H1 (cell line): ENCODE measurements around the gene PLK4.

Experiments used
- CHD2 ChIP-seq: IDR thresholded peaks from 2 replicates; pipeline ENCODE4 v1.6.1; 2012; ENCODE audit warnings: low read length, improper control_type of control experiment
- EP300 ChIP-seq, 2 experiments: IDR thresholded peaks; 1 replicate in 1 of 2; 2 replicates in 1 of 2; pipeline ENCODE4 v1.6.1; 2011 to 2012; ENCODE audit warnings: low read depth in 2 of 2, low read length in 2 of 2, mild to moderate bottlenecking in 2 of 2, borderline replicate concordance in 1 of 2, inconsistent platforms in 1 of 2, moderate library complexity in 1 of 2
- GABPA ChIP-seq: IDR thresholded peaks from 2 replicates; pipeline ENCODE4 v1.6.1; 2011; ENCODE audit warnings: mild to moderate bottlenecking, low read length, moderate library complexity, borderline replicate concordance; ENCODE audit not compliant: insufficient read depth
- JUN ChIP-seq: IDR thresholded peaks from 2 replicates; pipeline ENCODE4 v1.6.1; 2011; ENCODE audit warnings: low read depth, mild to moderate bottlenecking, improper control_type of control experiment, low read length
- JUND ChIP-seq: IDR thresholded peaks from 2 replicates; pipeline ENCODE4 v1.6.1; 2011; ENCODE audit warnings: mild to moderate bottlenecking, improper control_type of control experiment, low read length
- POLR2A ChIP-seq, 2 experiments: IDR thresholded peaks; 1 replicate in 1 of 2; 2 replicates in 1 of 2; pipeline ENCODE4 v1.6.1; 2011; ENCODE audit warnings: low read depth in 2 of 2, low read length in 2 of 2, mild to moderate bottlenecking in 2 of 2; ENCODE audit errors: control extremely low read depth in 1 of 2
- SP1 ChIP-seq: IDR thresholded peaks from 2 replicates; pipeline ENCODE4 v1.6.1; 2011; ENCODE audit warnings: low read depth, low read length
- TCF12 ChIP-seq: IDR thresholded peaks from 2 replicates; pipeline ENCODE4 v1.6.1; 2011; ENCODE audit warnings: low read depth, mild to moderate bottlenecking, low read length
- TF ChIP-seq, protein P1 (sequence below): IDR thresholded peaks from 2 replicates; pipeline ENCODE4 v1.6.1; 2012; ENCODE audit warnings: inconsistent platforms
- TF ChIP-seq, protein P2 (sequence below), 3 experiments: IDR thresholded peaks; 1 replicate in 2 of 3; 2 replicates in 1 of 3; pipeline versions ENCODE4 v1.5.1 to v1.6.1; 2011; ENCODE audit warnings: low read length in 3 of 3, mild to moderate bottlenecking in 3 of 3, inconsistent platforms in 2 of 3, low read depth in 1 of 3, moderate library complexity in 1 of 3; ENCODE audit not compliant: insufficient read depth in 1 of 3; ENCODE audit errors: control extremely low read depth in 1 of 3

DNA sequence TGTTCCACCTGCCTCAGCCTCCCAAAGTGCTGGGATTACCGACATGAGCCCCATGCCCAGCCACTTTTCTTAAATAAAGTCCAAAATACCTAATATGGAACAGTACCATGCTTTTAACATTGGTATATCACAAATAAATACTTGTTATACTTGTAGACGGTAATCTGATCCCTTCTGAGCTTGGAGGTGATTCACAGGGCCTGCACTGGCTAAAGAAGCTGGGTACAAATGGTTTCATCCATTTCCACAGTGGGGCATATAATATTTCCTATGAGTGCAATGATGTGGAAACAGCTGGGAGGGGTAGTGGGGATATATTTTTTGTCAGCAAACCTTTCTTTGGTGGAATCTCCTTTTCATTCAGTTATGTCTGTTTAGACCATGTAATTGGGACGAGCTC is 35.8 kb downstream of the PLK4 start:
- TF ChIP-seq, protein P1, sequence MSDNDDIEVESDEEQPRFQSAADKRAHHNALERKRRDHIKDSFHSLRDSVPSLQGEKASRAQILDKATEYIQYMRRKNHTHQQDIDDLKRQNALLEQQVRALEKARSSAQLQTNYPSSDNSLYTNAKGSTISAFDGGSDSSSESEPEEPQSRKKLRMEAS: no peak
- TF ChIP-seq, protein P2, sequence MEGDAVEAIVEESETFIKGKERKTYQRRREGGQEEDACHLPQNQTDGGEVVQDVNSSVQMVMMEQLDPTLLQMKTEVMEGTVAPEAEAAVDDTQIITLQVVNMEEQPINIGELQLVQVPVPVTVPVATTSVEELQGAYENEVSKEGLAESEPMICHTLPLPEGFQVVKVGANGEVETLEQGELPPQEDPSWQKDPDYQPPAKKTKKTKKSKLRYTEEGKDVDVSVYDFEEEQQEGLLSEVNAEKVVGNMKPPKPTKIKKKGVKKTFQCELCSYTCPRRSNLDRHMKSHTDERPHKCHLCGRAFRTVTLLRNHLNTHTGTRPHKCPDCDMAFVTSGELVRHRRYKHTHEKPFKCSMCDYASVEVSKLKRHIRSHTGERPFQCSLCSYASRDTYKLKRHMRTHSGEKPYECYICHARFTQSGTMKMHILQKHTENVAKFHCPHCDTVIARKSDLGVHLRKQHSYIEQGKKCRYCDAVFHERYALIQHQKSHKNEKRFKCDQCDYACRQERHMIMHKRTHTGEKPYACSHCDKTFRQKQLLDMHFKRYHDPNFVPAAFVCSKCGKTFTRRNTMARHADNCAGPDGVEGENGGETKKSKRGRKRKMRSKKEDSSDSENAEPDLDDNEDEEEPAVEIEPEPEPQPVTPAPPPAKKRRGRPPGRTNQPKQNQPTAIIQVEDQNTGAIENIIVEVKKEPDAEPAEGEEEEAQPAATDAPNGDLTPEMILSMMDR (IDR thresholded peaks at IDR 0.05; ENCODE audit: control extremely low read depth in 1 of 3, insufficient read depth in 1 of 3, low read depth in 1 of 3, low read length in 3 of 3): no peak
- no peak for TF ChIP-seq POLR2A (IDR thresholded peaks at IDR 0.05; ENCODE audit: control extremely low read depth in 1 of 2, low read depth in 2 of 2, low read length in 2 of 2)
- TF ChIP-seq TCF12: no peak
- no peak for TF ChIP-seq EP300 (IDR thresholded peaks at IDR 0.05; ENCODE audit: borderline replicate concordance in 1 of 2, low read depth in 2 of 2, low read length in 2 of 2)
- no peak for TF ChIP-seq SP1
- TF ChIP-seq JUN: no peak
- no peak for TF ChIP-seq GABPA
- TF ChIP-seq JUND: no peak
- TF ChIP-seq CHD2: no peak
